ENCODE results near the gene LAPTM5. TPM values are rescaled to one million over a fixed set of nuclear protein-coding genes. Genes with fewer than 3 reads are reported as not detected.

Gene LAPTM5
- total and polyA plus RNA-seq, 4 donors = 18.0 to 46.2 (median 28.1) TPM

DNA sequence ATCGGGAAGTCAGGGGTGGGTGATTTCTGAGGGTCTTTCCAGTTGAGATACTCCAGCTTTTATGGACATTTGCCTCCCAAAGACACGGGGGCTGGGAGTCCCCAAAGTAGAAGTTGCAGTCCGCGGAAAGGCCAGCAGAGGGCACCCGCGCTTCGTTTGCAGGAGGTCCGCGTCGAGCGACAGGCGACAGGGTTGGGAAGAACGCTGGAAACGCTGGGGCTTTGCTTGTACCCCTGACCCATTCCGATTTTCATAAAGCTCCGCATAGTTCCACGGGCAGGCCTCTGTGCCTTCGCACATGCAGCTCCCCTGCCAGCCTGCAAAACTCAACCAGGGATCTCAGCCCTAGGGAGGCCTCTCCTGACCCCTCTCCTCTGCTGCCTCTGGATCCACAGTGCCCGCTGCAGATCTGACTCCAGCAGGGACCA, 44.2 kb upstream of the LAPTM5 start:
- peaks cover 0 to 4% (median 2%) of the 10 kb centered on the region in 4 donors for H3K4me1 ChIP-seq (ENCODE audit: control insufficient read depth in 4 of 4, insufficient read depth in 4 of 4, low read length in 3 of 4)
- no peak overlapping the region for H3K4me3 ChIP-seq (ENCODE audit: low read depth in 1 of 3, low read length in 3 of 3)
- H3K27me3 ChIP-seq (ENCODE audit: control insufficient read depth in 4 of 4, insufficient read depth in 4 of 4, low read length in 3 of 4) = peaks cover 0 to 6% (median 0%) of the 10 kb centered on the region in 4 donors
- no peak overlapping the region for H3K27ac ChIP-seq (ENCODE audit: low read depth in 1 of 2, low read length in 2 of 2)
- 2% methylated on average over 19 of the region's 19 CpGs for WGBS
- peak; percentile 91 for DNase-seq (ENCODE audit: low spot score)
- no peak overlapping the region for H3K9ac ChIP-seq (ENCODE audit: low read depth in 1 of 2, low read length in 2 of 2)
- H3K9me3 ChIP-seq (ENCODE audit: control insufficient read depth in 4 of 4, low read length in 3 of 4) = no peaks in the 10 kb centered on the region
- TF ChIP-seq, protein P1, sequence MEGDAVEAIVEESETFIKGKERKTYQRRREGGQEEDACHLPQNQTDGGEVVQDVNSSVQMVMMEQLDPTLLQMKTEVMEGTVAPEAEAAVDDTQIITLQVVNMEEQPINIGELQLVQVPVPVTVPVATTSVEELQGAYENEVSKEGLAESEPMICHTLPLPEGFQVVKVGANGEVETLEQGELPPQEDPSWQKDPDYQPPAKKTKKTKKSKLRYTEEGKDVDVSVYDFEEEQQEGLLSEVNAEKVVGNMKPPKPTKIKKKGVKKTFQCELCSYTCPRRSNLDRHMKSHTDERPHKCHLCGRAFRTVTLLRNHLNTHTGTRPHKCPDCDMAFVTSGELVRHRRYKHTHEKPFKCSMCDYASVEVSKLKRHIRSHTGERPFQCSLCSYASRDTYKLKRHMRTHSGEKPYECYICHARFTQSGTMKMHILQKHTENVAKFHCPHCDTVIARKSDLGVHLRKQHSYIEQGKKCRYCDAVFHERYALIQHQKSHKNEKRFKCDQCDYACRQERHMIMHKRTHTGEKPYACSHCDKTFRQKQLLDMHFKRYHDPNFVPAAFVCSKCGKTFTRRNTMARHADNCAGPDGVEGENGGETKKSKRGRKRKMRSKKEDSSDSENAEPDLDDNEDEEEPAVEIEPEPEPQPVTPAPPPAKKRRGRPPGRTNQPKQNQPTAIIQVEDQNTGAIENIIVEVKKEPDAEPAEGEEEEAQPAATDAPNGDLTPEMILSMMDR (IDR thresholded peaks at IDR 0.05; ENCODE audit: low read depth, low read length, missing input control) = peak; percentile 94
- no peak for TF ChIP-seq JUND (IDR thresholded peaks at IDR 0.05)
- peak; percentile 96 to 97 for TF ChIP-seq RAD21 (IDR thresholded peaks at IDR 0.05)
- H3K36me3 ChIP-seq (ENCODE audit: control insufficient read depth in 4 of 4, insufficient read depth in 3 of 4, low read depth in 1 of 4, low read length in 3 of 4) = no peaks in the 10 kb centered on the region

DNA sequence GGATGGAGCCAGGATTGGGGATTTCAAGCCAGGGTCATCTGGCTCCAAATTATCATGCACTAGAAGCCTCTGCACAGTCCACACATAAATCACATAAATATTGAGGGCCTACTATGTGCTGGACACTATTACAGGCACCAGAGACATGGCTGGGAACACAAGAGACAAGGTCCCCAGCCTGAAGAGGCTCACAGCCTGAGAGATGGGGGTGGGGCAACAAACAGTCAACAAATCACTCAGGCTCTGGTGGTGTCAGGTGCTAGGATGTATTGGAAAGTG, 41.6 kb upstream of the LAPTM5 start:
- Histone ChIP-seq H3K9me3 (ENCODE audit: control insufficient read depth in 4 of 4, low read length in 3 of 4) (no peaks in the 10 kb centered on the region), H3K4me1 (ENCODE audit: control insufficient read depth in 4 of 4, insufficient read depth in 4 of 4, low read length in 3 of 4) (peaks cover 0 to 4% (median 2%) of the 10 kb centered on the region in 4 donors), H3K36me3 (ENCODE audit: control insufficient read depth in 4 of 4, insufficient read depth in 3 of 4, low read depth in 1 of 4, low read length in 3 of 4) (no peaks in the 10 kb centered on the region), H3K27me3 (ENCODE audit: control insufficient read depth in 4 of 4, insufficient read depth in 4 of 4, low read length in 3 of 4) (no peaks in the 10 kb centered on the region), H3K4me3 (ENCODE audit: low read depth in 1 of 3, low read length in 3 of 3) (no peak overlapping the region), H3K27ac (ENCODE audit: low read depth in 1 of 2, low read length in 2 of 2) (no peak overlapping the region), H3K9ac (ENCODE audit: low read depth in 1 of 2, low read length in 2 of 2) (no peak overlapping the region)
- DNase-seq (ENCODE audit: low spot score) = no peak
- TF ChIP-seq, protein P2, sequence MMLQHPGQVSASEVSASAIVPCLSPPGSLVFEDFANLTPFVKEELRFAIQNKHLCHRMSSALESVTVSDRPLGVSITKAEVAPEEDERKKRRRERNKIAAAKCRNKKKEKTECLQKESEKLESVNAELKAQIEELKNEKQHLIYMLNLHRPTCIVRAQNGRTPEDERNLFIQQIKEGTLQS (IDR thresholded peaks at IDR 0.05) = no peak
- TF ChIP-seq, protein P3, sequence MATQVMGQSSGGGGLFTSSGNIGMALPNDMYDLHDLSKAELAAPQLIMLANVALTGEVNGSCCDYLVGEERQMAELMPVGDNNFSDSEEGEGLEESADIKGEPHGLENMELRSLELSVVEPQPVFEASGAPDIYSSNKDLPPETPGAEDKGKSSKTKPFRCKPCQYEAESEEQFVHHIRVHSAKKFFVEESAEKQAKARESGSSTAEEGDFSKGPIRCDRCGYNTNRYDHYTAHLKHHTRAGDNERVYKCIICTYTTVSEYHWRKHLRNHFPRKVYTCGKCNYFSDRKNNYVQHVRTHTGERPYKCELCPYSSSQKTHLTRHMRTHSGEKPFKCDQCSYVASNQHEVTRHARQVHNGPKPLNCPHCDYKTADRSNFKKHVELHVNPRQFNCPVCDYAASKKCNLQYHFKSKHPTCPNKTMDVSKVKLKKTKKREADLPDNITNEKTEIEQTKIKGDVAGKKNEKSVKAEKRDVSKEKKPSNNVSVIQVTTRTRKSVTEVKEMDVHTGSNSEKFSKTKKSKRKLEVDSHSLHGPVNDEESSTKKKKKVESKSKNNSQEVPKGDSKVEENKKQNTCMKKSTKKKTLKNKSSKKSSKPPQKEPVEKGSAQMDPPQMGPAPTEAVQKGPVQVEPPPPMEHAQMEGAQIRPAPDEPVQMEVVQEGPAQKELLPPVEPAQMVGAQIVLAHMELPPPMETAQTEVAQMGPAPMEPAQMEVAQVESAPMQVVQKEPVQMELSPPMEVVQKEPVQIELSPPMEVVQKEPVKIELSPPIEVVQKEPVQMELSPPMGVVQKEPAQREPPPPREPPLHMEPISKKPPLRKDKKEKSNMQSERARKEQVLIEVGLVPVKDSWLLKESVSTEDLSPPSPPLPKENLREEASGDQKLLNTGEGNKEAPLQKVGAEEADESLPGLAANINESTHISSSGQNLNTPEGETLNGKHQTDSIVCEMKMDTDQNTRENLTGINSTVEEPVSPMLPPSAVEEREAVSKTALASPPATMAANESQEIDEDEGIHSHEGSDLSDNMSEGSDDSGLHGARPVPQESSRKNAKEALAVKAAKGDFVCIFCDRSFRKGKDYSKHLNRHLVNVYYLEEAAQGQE (IDR thresholded peaks at IDR 0.05) = no peak
- TF ChIP-seq, protein P1 (IDR thresholded peaks at IDR 0.05; ENCODE audit: low read depth, low read length, missing input control) = no peak
- TF ChIP-seq YY1 (IDR thresholded peaks at IDR 0.05) = no peak
- TF ChIP-seq JUND (IDR thresholded peaks at IDR 0.05) = no peak
- TF ChIP-seq TAF1 (conservative IDR thresholded peaks at IDR 0.05) = no peak
- TF ChIP-seq GABPA (IDR thresholded peaks at IDR 0.05 in 1 of 2, conservative IDR thresholded peaks at IDR 0.05 in 1 of 2) = no peak
- no peak for TF ChIP-seq HNF4A (conservative IDR thresholded peaks at IDR 0.05)
